Measurements from ENCODE around the gene SMYD3. TPM values are rescaled to one million over a fixed set of nuclear protein-coding genes. Genes with fewer than 3 reads are reported as not detected.

SMYD3 gene
- total RNA-seq, 1 donor from 2014 or later: 29.3 TPM

GRCh38 chr1:245931450-245931849 is 575.6 kb downstream of the SMYD3 start:
- no peaks in the 10 kb centered on the region for H3K4me1 Mint-ChIP-seq (ENCODE audit: low read depth)
- H3K9me3 Mint-ChIP-seq (ENCODE audit: low read depth): no peaks in the 10 kb centered on the region
- H3K27me3 Mint-ChIP-seq (ENCODE audit: low read depth): no peaks in the 10 kb centered on the region
- no peak for DNase-seq (ENCODE audit: low spot score)
- no peak overlapping the region for H3K4me3 Mint-ChIP-seq (ENCODE audit: unreplicated experiment)
- H3K36me3 Mint-ChIP-seq (ENCODE audit: low read depth): peaks cover 6% of the 10 kb centered on the region
- H3K27ac Mint-ChIP-seq (ENCODE audit: unreplicated experiment): no peak overlapping the region
- TF ChIP-seq CTCF (IDR thresholded peaks at IDR 0.05): no peak

- DNase-seq (ENCODE audit: low spot score): no peak
- no peaks in the 10 kb centered on the region for H3K9me3 Mint-ChIP-seq (ENCODE audit: low read depth)
- H3K27me3 Mint-ChIP-seq (ENCODE audit: low read depth): no peaks in the 10 kb centered on the region
- H3K36me3 Mint-ChIP-seq (ENCODE audit: low read depth): peaks cover 6% of the 10 kb centered on the region
- TF ChIP-seq CTCF (IDR thresholded peaks at IDR 0.05): no peak
- no peak overlapping the region for H3K27ac Mint-ChIP-seq (ENCODE audit: unreplicated experiment)
- no peak overlapping the region for H3K4me3 Mint-ChIP-seq (ENCODE audit: unreplicated experiment)
- H3K4me1 Mint-ChIP-seq (ENCODE audit: low read depth): no peaks in the 10 kb centered on the region
Observed at GRCh38 chr1:245929224-245929623, 577.9 kb downstream of the SMYD3 start.

- peaks cover 6% of the 10 kb centered on the region for H3K36me3 Mint-ChIP-seq (ENCODE audit: low read depth)
- no peaks in the 10 kb centered on the region for H3K4me1 Mint-ChIP-seq (ENCODE audit: low read depth)
- no peak overlapping the region for H3K4me3 Mint-ChIP-seq (ENCODE audit: unreplicated experiment)
- no peaks in the 10 kb centered on the region for H3K9me3 Mint-ChIP-seq (ENCODE audit: low read depth)
- no peak for DNase-seq (ENCODE audit: low spot score)
- TF ChIP-seq CTCF (IDR thresholded peaks at IDR 0.05): no peak
- no peaks in the 10 kb centered on the region for H3K27me3 Mint-ChIP-seq (ENCODE audit: low read depth)
- H3K27ac Mint-ChIP-seq (ENCODE audit: unreplicated experiment): no peak overlapping the region
Observed at GRCh38 chr1:245926888-245927287, 580.2 kb downstream of the SMYD3 start.

- DNase-seq (ENCODE audit: low spot score): no peak
- no peak overlapping the region for H3K4me3 Mint-ChIP-seq (ENCODE audit: unreplicated experiment)
- H3K4me1 Mint-ChIP-seq (ENCODE audit: low read depth): peaks cover 3% of the 10 kb centered on the region
- H3K36me3 Mint-ChIP-seq (ENCODE audit: low read depth): peaks cover 3% of the 10 kb centered on the region
- TF ChIP-seq CTCF (IDR thresholded peaks at IDR 0.05): no peak
- H3K9me3 Mint-ChIP-seq (ENCODE audit: low read depth): peaks cover 3% of the 10 kb centered on the region
- no peak overlapping the region for H3K27ac Mint-ChIP-seq (ENCODE audit: unreplicated experiment)
- H3K27me3 Mint-ChIP-seq (ENCODE audit: low read depth): no peaks in the 10 kb centered on the region
Observed at GRCh38 chr1:245923215-245923614, 583.9 kb downstream of the SMYD3 start.

DNA sequence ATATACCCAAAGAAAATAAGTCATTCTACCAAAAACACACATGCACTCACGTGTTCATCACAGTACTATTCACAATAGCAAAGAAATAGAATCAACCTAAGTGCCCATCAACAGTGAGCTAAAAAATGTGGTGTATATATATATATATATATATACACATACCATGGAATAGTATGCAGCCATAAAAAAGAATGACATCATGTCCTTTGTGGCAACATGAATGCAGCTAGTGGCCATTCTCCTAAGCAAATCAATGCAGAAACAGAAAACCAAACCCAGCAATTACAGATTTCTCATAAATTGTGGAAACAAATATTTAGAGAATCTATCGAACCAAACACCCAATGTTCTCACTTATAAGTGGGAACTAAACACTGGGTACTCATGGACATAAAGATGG is 585.7 kb downstream of the SMYD3 start:
- Mint-ChIP-seq H3K27ac (ENCODE audit: unreplicated experiment) (no peak overlapping the region), H3K4me1 (ENCODE audit: low read depth) (peaks cover 3% of the 10 kb centered on the region), H3K4me3 (ENCODE audit: unreplicated experiment) (no peak overlapping the region), H3K9me3 (ENCODE audit: low read depth) (peaks cover 3% of the 10 kb centered on the region), H3K27me3 (ENCODE audit: low read depth) (no peaks in the 10 kb centered on the region), H3K36me3 (ENCODE audit: low read depth) (no peaks in the 10 kb centered on the region)
- DNase-seq (ENCODE audit: low spot score): no peak
- no peak for TF ChIP-seq CTCF (IDR thresholded peaks at IDR 0.05)
